ENCODE data around the gene LRFN2.

Gene LRFN2

GRCh38 chr6:40509716-40510260 is 77.4 kb downstream of the LRFN2 start:
- DNase-seq = no peak

GRCh38 chr6:40509086-40509485 is 78.1 kb downstream of the LRFN2 start:
- DNase-seq = no peak

GRCh38 chr6:40506954-40507353 is 80.2 kb downstream of the LRFN2 start:
- DNase-seq = no peak

GRCh38 chr6:40505191-40505810 is 81.9 kb downstream of the LRFN2 start:
- no peak for DNase-seq

GRCh38 chr6:40504274-40504673 is 82.9 kb downstream of the LRFN2 start:
- no peak for DNase-seq

- no peak for DNase-seq
These were observed 86.9 kb downstream of the LRFN2 start for GRCh38 chr6:40500227-40500626.

- no peak for DNase-seq
These were observed 87.9 kb downstream of the LRFN2 start for GRCh38 chr6:40499215-40499614.

GRCh38 chr6:40498148-40498547 is 89.0 kb downstream of the LRFN2 start:
- DNase-seq = no peak

- no peak for DNase-seq
These were observed 95.0 kb downstream of the LRFN2 start for GRCh38 chr6:40492187-40492586.

GRCh38 chr6:40490508-40490907 is 96.7 kb downstream of the LRFN2 start:
- DNase-seq = no peak

- DNase-seq = no peak
These were observed 97.4 kb downstream of the LRFN2 start for GRCh38 chr6:40489798-40490197.

- no peak for DNase-seq
These were observed 100.6 kb downstream of the LRFN2 start for GRCh38 chr6:40486576-40486975.

- no peak for DNase-seq
These were observed 101.4 kb downstream of the LRFN2 start for GRCh38 chr6:40485795-40486194.

GRCh38 chr6:40485300-40485699 is 101.9 kb downstream of the LRFN2 start:
- DNase-seq = no peak

GRCh38 chr6:40484066-40484465 is 103.1 kb downstream of the LRFN2 start:
- no peak for DNase-seq

- no peak for DNase-seq
These were observed 104.6 kb downstream of the LRFN2 start for GRCh38 chr6:40482532-40482931.

GRCh38 chr6:40480678-40481077 is 106.5 kb downstream of the LRFN2 start:
- no peak for DNase-seq

GRCh38 chr6:40479706-40480105 is 107.5 kb downstream of the LRFN2 start:
- DNase-seq = no peak

- DNase-seq = no peak
These were observed 109.7 kb downstream of the LRFN2 start for GRCh38 chr6:40477246-40478126.

- no peak for DNase-seq
These were observed 110.5 kb downstream of the LRFN2 start for GRCh38 chr6:40476673-40477072.

GRCh38 chr6:40474937-40475336 is 112.2 kb downstream of the LRFN2 start:
- DNase-seq = no peak

GRCh38 chr6:40473026-40473425 is 114.1 kb downstream of the LRFN2 start:
- DNase-seq = no peak

- DNase-seq = no peak
These were observed 114.8 kb downstream of the LRFN2 start for GRCh38 chr6:40472353-40472752.

GRCh38 chr6:40471243-40471642 is 115.9 kb downstream of the LRFN2 start:
- DNase-seq = no peak

Measured in stimulated activated CD4-positive, alpha-beta T cell treated with anti-CD3 and anti-CD28 coated beads, Interleukin-15, amount 100 ng/mL, for 24 hours (primary cell).